Sigmoid colon (tissue), 4 donors: ENCODE measurements around the gene EBP.

Source experiments
- CTCF ChIP-seq, 4 experiments: fragments of 450-650 bp in 3 of 4; fragments of 200-600 bp in 1 of 4; IDR thresholded peaks; one replicate each; pipeline ENCODE4 v1.5.1; 2016 to 2019; ENCODE audit warnings: antibody characterized with exemption in 4 of 4, mild to moderate bottlenecking in 3 of 4, moderate library complexity in 2 of 4
- POLR2A ChIP-seq, 2 donors: fragments of 450-650 bp; IDR thresholded peaks; one replicate each; pipeline ENCODE4 v1.6.1; 2016; ENCODE audit warnings: antibody characterized with exemption in 2 of 2, mild to moderate bottlenecking in 2 of 2, moderate library complexity in 2 of 2
- POLR2AphosphoS5 ChIP-seq, 4 donors: sonication (generic); formaldehyde crosslinking; IDR thresholded peaks; one replicate each; pipeline ENCODE4 v1.6.1; 2017; ENCODE audit warnings: antibody characterized with exemption in 4 of 4

GRCh38 chrX:48492293-48492910, 29.2 kb upstream of the EBP start:
- TF ChIP-seq CTCF (IDR thresholded peaks at IDR 0.05) (no peak), POLR2A (IDR thresholded peaks at IDR 0.05) (no peak), POLR2AphosphoS5 (IDR thresholded peaks at IDR 0.05) (no peak)
